A673 (cell line): Measurements from ENCODE around the gene UHRF1.

Source experiments
- CTCF ChIP-seq: fragments of 300-800, 200-600 bp; sonication (generic); conservative IDR thresholded peaks from 2 replicates; pipeline ENCODE4 v1.5.1; 2017; ENCODE audit warnings: low read depth, mild to moderate bottlenecking, antibody characterized with exemption, low read length, moderate library complexity, mixed read lengths
- EZH2 ChIP-seq: fragments of 200-600 bp; sonication (generic); IDR thresholded peaks from 2 replicates; pipeline ENCODE4 v1.6.1; 2017; ENCODE audit warnings: borderline replicate concordance, low read depth, mild to moderate bottlenecking, mixed read lengths, antibody characterized with exemption, low read length; ENCODE audit not compliant: poor library complexity, severe bottlenecking

- TF ChIP-seq EZH2 = no peak
- TF ChIP-seq CTCF = no peak
Measured at GRCh38 chr19:4904481-4904880, 4.8 kb upstream of the UHRF1 start.
